OCI-LY7 (cell line): ENCODE results near the gene SETD7. TPM values are rescaled to one million over a fixed set of nuclear protein-coding genes. Genes with fewer than 3 reads are reported as not detected.
"Not testable (repeated sequence)": the region's sequence is repeated elsewhere in the genome, so short reads cannot be mapped to it uniquely, and the experiment has no call there.

ENCODE experiments used
- BruUV-seq: library from RNA; stranded (reverse); fragments of 400-500 nt; replicated peaks from 2 replicates; lab custom pipeline; 2021; lab: Mats Ljungman, UMichigan
- CTCF ChIA-PET: fragments of 300-600 bp; sonication (Branson Sonifier 250); formaldehyde crosslinking; loops from one replicate; lab custom pipeline; 2022; ENCODE audit warnings: antibody characterized with exemption; ENCODE audit not compliant: unreplicated experiment; lab: Charles Lee
- POLR2A ChIA-PET: fragments of 300-600 bp; sonication (Branson Sonifier 250); formaldehyde crosslinking; loops from one replicate; lab custom pipeline; 2022; ENCODE audit warnings: antibody characterized with exemption; lab: Charles Lee
- DNase-seq: peaks from one replicate; pipeline ENCODE4 v3.0.0-alpha.2; 2015; ENCODE audit warnings: low spot score
- H2AFZ ChIP-seq: fragments of 200-600 bp; sonication (generic), shearing (Covaris generic); 2 replicates; pipeline ENCODE4 v1.6.1; 2014; ENCODE audit warnings: mild to moderate bottlenecking, antibody characterized with exemption, low read length, moderate library complexity
- H3K27ac ChIP-seq: fragments of 200-600 bp; sonication (generic); 2 replicates; pipeline ENCODE4 v1.5.1; 2014; ENCODE audit warnings: mixed run types, low read depth, mild to moderate bottlenecking, moderate library complexity, low read length, inconsistent platforms; ENCODE audit not compliant: poor library complexity, severe bottlenecking
- H3K36me3 ChIP-seq: fragments of 200-600 bp; sonication (generic); 2 replicates; pipeline ENCODE4 v1.6.1; 2014; ENCODE audit warnings: mild to moderate bottlenecking, antibody characterized with exemption, low read length, moderate library complexity, mixed read lengths; ENCODE audit not compliant: insufficient read depth
- H3K4me1 ChIP-seq: fragments of 200-600 bp; sonication (generic); 2 replicates; pipeline ENCODE4 v1.5.1; 2014; ENCODE audit warnings: mild to moderate bottlenecking, low read length; ENCODE audit not compliant: insufficient read depth, poor library complexity, severe bottlenecking
- H3K4me2 ChIP-seq: fragments of 200-600 bp; sonication (generic); 2 replicates; pipeline ENCODE4 v1.6.1; 2014; ENCODE audit warnings: mild to moderate bottlenecking, low read length
- H3K4me3 ChIP-seq: fragments of 200-600 bp; sonication (generic); 2 replicates; pipeline ENCODE4 v1.5.1; 2014; ENCODE audit warnings: mild to moderate bottlenecking, low read depth, low read length; ENCODE audit not compliant: poor library complexity, severe bottlenecking
- H3K79me2 ChIP-seq: fragments of 200-600 bp; sonication (generic); 2 replicates; pipeline ENCODE4 v1.6.1; 2016; ENCODE audit warnings: low read depth, mild to moderate bottlenecking, low read length, moderate library complexity, mixed read lengths; ENCODE audit not compliant: insufficient read depth
- H3K9me2 ChIP-seq: fragments of 200-600 bp; sonication (generic); 2 replicates; pipeline ENCODE4 v1.6.1; 2016; ENCODE audit warnings: mild to moderate bottlenecking, low read length, mixed read lengths; ENCODE audit not compliant: insufficient read depth
- H3K9me3 ChIP-seq: fragments of 200-600 bp; sonication (generic); 2 replicates; pipeline ENCODE4 v1.6.1; 2014; ENCODE audit warnings: mild to moderate bottlenecking, mixed run types, low read length, mixed read lengths
- H4K20me1 ChIP-seq: fragments of 200-600 bp; sonication (generic); 2 replicates; pipeline ENCODE4 v1.6.1; 2014; ENCODE audit warnings: mild to moderate bottlenecking, antibody characterized with exemption, low read length, moderate library complexity, mixed read lengths; ENCODE audit not compliant: insufficient read depth
- EZH2phosphoT487 ChIP-seq: fragments of 200-600 bp; sonication (generic); IDR thresholded peaks from 2 replicates; pipeline ENCODE4 v1.6.1; 2018; ENCODE audit warnings: low read depth, borderline replicate concordance, mild to moderate bottlenecking, mixed run types, antibody characterized with exemption, low read length, moderate library complexity, mixed read lengths
- intact Hi-C: fragments of 100-400 bp; cut with micrococcal nuclease; formaldehyde crosslinking; loops from one replicate; pipeline ENCODE4 v1.10.0; 2022; ENCODE audit not compliant: unreplicated experiment
- total RNA-seq, 2 experiments: library from RNA; depleted of rRNA in 1 of 2; stranded (reverse); fragments of >200 nt in 1 of 2; shearing (Covaris generic) in 1 of 2; gene quantifications; 2 replicates each; pipeline ENCODE4 v1.2.3, GENCODE V29; 2014 to 2022
- TF ChIP-seq, protein P1 (sequence below): fragments of 200-600 bp; sonication (generic); conservative IDR thresholded peaks from 2 replicates; pipeline ENCODE4 v1.5.1; 2014; ENCODE audit warnings: mild to moderate bottlenecking, antibody characterized with exemption, low read length, moderate library complexity, mixed read lengths

Gene SETD7
- total RNA-seq, 2 experiments from 2014 or later = 17.6 to 37.3 TPM

GRCh38 chr4:139465922-139466321, 90.1 kb downstream of the SETD7 start:
- Histone ChIP-seq H2AFZ (no peak overlapping the region), H3K27ac (no peak overlapping the region), H3K4me2 (no peak overlapping the region), H3K4me1 (no peaks in the 10 kb centered on the region), H3K79me2 (peaks cover 38% of the 10 kb centered on the region), H3K36me3 (peaks cover 17% of the 10 kb centered on the region), H4K20me1 (no peaks in the 10 kb centered on the region), H3K4me3 (no peak overlapping the region), H3K9me2 (no peaks in the 10 kb centered on the region), H3K9me3 (peaks cover 11% of the 10 kb centered on the region; the same call in 1 of the 2 replicates)
- TF ChIP-seq, protein P1, sequence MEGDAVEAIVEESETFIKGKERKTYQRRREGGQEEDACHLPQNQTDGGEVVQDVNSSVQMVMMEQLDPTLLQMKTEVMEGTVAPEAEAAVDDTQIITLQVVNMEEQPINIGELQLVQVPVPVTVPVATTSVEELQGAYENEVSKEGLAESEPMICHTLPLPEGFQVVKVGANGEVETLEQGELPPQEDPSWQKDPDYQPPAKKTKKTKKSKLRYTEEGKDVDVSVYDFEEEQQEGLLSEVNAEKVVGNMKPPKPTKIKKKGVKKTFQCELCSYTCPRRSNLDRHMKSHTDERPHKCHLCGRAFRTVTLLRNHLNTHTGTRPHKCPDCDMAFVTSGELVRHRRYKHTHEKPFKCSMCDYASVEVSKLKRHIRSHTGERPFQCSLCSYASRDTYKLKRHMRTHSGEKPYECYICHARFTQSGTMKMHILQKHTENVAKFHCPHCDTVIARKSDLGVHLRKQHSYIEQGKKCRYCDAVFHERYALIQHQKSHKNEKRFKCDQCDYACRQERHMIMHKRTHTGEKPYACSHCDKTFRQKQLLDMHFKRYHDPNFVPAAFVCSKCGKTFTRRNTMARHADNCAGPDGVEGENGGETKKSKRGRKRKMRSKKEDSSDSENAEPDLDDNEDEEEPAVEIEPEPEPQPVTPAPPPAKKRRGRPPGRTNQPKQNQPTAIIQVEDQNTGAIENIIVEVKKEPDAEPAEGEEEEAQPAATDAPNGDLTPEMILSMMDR = no peak
- TF ChIP-seq EZH2phosphoT487 = no peak
- intact Hi-C loops = loop anchor here (1.0 kb wide), 1 partner anchor 31 kb away; no protein-coding TSS in a partner anchor
- no peak for DNase-seq
- ChIA-PET CTCF (no interaction called here), POLR2A (interaction anchor here (1.4 kb wide), 1 partner anchor 10 kb away, joined by 4 read pairs; no protein-coding TSS in a partner anchor)
- BruUV-seq = no TSS peak

DNA sequence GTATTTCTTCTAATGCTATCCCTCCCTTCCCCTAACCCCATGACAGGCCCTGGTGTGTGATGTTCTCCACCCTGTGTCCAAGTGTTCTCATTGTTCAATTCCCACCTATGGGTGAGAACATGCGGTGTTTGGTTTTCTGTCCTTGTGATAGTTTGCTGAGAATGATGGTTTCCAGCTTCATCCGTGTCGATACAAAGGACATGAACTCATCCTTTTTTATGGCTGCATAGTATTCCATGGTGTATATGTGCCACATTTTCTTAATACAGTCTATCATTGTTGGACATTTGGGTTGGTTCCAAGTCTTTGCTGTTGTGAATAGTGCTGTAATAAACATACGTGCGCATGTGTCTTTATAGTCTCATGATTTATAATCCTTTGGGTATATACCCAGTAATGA, 91.5 kb downstream of the SETD7 start:
- H3K4me3 ChIP-seq, BruUV-seq, DNase-seq, H3K9me2 ChIP-seq, H4K20me1 ChIP-seq, CTCF ChIA-PET, H2AFZ ChIP-seq, H3K4me1 ChIP-seq, intact Hi-C loops, POLR2A ChIA-PET, H3K4me2 ChIP-seq, H3K27ac ChIP-seq: not testable (repeated sequence)
- H3K9me3 ChIP-seq = peaks cover 11% of the 10 kb centered on the region; the same call in 1 of the 2 replicates
- H3K79me2 ChIP-seq = peaks cover 50% of the 10 kb centered on the region
- H3K36me3 ChIP-seq = peaks cover 21% of the 10 kb centered on the region

DNA sequence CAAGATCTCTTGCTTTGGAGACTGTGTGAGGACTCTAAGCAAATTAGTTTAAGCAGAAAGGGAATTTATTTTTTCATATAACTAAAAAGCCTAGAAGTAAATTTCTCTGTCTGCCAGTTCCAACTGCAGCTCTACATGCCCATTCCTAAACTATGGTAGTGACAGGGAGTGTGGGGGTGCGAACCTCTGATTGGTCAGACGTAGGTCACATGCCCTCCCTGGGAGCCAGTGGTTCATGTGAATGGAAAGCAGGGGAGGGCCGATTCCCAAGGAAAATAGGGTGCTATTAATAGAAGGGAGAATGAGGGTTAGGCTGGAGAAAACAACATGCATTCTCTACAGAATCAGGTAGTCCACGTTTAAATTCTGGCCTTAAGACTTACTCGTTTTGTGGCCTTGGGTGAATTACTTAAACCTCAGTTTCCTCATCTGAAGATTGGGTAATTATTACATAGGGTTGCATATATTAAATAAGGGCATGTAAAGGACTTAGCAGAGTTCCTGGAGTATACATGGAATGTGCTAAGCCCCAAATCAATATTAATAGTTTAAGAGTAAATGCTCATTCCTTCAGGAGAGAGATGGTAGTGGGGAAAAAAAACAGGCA, 94.9 kb downstream of the SETD7 start:
- TF ChIP-seq, protein P1 = no peak
- TF ChIP-seq EZH2phosphoT487 = no peak
- no TSS peak for BruUV-seq
- ChIA-PET POLR2A (interaction anchor here (0.8 kb wide), 1 partner anchor 11 kb away, joined by 3 read pairs; no protein-coding TSS in a partner anchor), CTCF (interaction anchor here (0.6 kb wide), 1 partner anchor 176 kb away, joined by 3 read pairs; no protein-coding TSS in a partner anchor)
- Histone ChIP-seq H2AFZ (no peak overlapping the region), H3K4me3 (no peak overlapping the region), H3K9me3 (no peaks in the 10 kb centered on the region), H3K4me1 (peaks cover 19% of the 10 kb centered on the region), H4K20me1 (peaks cover 12% of the 10 kb centered on the region; the same call in 1 of the 2 replicates), H3K79me2 (peaks cover 61% of the 10 kb centered on the region), H3K4me2 (no peak overlapping the region), H3K36me3 (peaks cover 21% of the 10 kb centered on the region), H3K9me2 (no peaks in the 10 kb centered on the region), H3K27ac (no peak overlapping the region)
- intact Hi-C loops = no loop called here
- DNase-seq = no peak
